Kidney epithelial cell (primary cell): ENCODE results near the gene CTRB1. TPM values are rescaled to one million over a fixed set of nuclear protein-coding genes. Genes with fewer than 3 reads are reported as not detected.
"Not testable (repeated sequence)": the region's sequence is repeated elsewhere in the genome, so short reads cannot be mapped to it uniquely, and the experiment has no call there.

Source experiments
- DNase-seq: peaks from one replicate; pipeline ENCODE4 v3.0.0-alpha.2; 2010; ENCODE audit warnings: low read depth
- H3K27me3 ChIP-seq: 2 replicates; pipeline ENCODE4 v1.6.0; 2011; ENCODE audit warnings: low read length; ENCODE audit not compliant: control insufficient read depth, insufficient read depth
- H3K36me3 ChIP-seq: 2 replicates; pipeline ENCODE4 v1.5.1; 2011; ENCODE audit warnings: low read length; ENCODE audit not compliant: control insufficient read depth, insufficient read depth
- H3K4me3 ChIP-seq: 2 replicates; pipeline ENCODE4 v1.5.1; 2011; ENCODE audit warnings: low read depth, mild to moderate bottlenecking, control low read depth, low read length
- total RNA-seq: library from RNA; depleted of rRNA; stranded (reverse); fragments of >200 nt; gene quantifications from 2 replicates; pipeline ENCODE4 v1.2.3, GENCODE V29; 2015
- TF ChIP-seq, protein P1 (sequence below): IDR thresholded peaks from 2 replicates; pipeline ENCODE4 v1.5.1; 2011; ENCODE audit warnings: mild to moderate bottlenecking, moderate library complexity, low read length, control low read depth, inconsistent platforms; ENCODE audit not compliant: insufficient read depth, poor library complexity, severe bottlenecking

CTRB1 gene
- total RNA-seq, 1 donor from 2014 or later: not detected

DNA sequence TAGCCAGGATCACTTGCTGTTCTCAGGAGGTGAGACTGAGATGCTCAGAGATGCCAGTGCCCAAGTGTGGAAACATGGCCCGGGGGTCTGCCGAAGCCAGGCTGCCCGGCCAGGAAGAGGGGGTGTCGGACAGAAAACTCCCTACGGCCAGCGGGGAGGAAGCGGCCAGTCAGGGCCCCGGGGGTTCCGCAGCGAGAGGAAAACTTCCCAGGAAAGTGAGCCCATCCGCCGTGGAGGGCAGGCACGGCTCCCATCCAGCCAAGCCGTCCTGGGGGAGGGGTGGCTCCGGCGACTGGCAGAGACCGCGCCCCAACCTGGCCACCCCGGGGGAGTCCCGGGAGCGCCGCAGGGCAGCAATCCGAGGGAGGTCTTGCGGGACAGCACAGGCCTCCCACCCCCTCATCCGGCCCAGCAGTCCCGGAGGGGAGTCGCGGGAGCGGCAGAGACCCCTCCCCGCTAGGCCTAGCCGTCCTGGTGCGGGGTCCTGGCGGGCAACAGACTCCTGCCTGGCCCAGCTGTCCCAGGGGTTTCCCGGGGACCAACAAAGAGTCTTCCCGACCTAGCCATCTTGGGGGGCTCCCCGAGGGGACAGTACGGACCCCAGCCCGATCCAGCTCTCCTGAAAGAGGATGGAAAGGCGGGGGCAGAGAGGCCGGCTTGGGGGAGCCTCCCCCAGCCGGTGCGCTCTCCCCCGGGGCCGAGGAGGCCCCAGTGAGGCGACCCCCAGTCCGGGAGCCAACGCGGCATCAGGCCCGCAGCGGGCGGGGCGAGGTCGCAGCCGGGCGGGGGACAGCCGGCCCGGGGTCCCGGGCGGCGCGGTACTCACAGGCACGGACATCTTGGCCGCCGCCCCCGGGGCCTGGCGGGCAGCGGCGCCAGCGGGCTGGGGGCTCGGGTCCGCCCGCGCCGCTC is 46.5 kb downstream of the CTRB1 start:
- TF ChIP-seq, protein P1, sequence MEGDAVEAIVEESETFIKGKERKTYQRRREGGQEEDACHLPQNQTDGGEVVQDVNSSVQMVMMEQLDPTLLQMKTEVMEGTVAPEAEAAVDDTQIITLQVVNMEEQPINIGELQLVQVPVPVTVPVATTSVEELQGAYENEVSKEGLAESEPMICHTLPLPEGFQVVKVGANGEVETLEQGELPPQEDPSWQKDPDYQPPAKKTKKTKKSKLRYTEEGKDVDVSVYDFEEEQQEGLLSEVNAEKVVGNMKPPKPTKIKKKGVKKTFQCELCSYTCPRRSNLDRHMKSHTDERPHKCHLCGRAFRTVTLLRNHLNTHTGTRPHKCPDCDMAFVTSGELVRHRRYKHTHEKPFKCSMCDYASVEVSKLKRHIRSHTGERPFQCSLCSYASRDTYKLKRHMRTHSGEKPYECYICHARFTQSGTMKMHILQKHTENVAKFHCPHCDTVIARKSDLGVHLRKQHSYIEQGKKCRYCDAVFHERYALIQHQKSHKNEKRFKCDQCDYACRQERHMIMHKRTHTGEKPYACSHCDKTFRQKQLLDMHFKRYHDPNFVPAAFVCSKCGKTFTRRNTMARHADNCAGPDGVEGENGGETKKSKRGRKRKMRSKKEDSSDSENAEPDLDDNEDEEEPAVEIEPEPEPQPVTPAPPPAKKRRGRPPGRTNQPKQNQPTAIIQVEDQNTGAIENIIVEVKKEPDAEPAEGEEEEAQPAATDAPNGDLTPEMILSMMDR: no peak
- DNase-seq: no peak
- peak overlapping the region; percentile 96 for H3K4me3 ChIP-seq
- peaks cover 3% of the 10 kb centered on the region for H3K36me3 ChIP-seq
- H3K27me3 ChIP-seq: no peaks in the 10 kb centered on the region

DNA sequence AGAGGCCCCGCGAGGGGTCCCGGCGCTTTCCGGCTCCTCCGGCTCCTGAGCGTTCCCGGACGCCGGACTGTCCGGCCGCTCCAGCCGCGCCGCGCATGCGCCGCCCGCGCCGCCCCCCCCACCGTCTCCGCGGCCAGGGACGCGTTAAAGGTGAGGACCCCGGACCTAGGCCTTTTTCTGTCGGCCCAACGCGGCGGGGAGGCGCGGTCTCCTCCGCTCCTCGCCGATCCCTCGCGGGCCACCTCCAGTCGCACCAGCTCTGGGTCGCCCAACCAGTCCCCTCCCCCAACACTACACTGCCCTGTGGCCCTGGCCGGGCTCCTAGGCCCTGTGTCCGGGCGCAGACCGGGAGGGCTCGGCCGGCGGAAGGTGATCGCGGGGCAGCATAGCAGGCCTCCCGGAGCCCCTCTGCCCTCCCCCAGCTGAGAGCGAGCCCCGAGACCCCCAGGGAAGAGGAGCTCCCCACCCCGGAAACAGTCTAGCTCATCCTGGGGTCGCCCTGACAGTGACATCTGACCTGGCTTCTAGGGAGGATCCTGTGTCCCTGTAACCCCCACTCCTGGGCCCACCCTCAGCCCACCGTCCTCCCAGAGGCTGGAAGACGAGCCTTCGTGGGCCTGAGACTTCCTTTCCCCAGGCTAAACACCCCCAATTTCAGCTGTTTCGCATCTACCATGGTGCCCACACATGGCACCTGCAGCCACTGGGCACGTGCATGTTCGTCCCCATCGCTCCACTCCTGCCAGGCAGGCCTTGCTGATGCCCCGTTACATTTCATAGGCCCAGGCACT is 47.3 kb downstream of the CTRB1 start:
- no peak for DNase-seq
- Histone ChIP-seq H3K27me3 (no peaks in the 10 kb centered on the region), H3K4me3 (peak overlapping the region; percentile 96), H3K36me3 (peaks cover 3% of the 10 kb centered on the region)
- TF ChIP-seq, protein P1: no peak

DNA sequence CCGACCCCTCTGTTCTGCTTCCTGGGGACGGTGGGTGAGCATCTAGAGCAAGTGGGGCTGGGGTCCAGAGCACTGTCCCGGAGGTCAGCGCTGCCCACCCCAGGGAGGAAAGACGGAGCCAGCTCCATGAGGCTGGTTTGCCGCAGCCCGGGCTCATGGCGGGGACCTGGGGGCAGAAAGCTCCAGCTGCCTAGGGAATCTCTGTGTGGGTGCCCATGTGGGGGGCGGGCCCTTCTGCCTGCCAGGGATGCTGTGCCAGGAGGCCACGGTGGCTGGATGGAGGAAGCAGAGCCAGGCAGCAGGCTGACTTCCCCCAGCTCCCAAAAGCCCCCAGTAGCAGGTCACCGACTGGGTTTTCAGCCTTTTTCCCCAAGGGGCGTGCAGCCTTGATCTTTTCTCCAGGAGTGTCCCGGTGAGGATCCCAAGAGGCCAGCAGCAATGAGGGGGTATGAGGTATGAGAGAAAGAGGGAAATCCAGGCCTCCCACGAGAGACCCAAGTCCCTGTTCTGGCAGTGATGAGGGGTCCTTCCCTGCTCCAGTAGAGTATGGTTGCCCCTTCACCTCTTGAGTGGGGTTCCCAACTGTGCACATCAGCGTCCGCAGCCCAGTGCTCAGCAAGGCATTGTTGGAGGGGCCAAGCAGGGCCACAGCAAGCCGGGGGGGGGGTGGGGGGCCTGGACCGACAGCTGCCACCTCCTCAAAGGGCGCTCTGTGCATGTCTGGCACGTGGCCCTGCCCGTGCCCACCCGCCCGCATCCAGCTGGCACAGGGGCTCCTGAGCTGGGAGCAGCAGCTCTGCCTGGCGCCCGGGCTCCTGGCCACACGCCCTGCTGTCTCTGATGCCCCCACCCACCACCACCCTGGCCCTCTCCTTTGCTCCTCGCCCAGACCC is 48.2 kb downstream of the CTRB1 start:
- H3K27me3 ChIP-seq: no peaks in the 10 kb centered on the region
- TF ChIP-seq, protein P1: no peak
- no peak overlapping the region for H3K4me3 ChIP-seq
- peaks cover 3% of the 10 kb centered on the region for H3K36me3 ChIP-seq
- DNase-seq: no peak

DNA sequence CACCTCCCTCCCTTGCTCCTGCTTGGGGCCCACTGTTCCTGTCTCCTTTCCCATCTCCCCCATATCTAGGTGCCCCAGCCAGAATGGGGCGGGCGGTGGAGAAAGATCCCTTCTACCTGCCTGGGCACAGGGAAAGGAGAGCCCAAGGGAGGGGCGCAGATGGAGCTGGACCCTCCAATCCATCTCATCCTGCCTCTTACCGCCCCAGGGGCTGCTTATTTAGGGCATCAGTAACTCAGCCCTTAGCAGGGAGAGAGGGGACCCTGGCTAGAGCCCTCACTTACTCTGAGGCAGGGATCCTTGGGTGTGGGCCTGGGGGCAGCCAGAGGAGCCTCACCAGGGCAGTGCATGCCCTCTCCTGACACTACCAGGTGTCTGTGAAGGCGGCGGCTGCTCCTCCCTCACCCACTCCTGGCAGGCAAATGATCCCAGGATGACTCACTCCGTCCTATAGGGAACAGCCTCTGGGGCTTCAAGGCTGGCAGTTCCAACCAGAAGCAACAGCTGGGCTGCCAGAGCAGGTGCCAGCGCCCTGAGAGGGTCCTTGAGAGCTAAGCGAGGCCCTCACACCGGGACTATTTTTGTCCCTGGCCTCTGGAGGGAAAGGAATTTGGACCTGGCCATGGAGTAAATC is 49.0 kb downstream of the CTRB1 start:
- H3K27me3 ChIP-seq: no peaks in the 10 kb centered on the region
- TF ChIP-seq, protein P1: no peak
- no peak overlapping the region for H3K4me3 ChIP-seq
- peaks cover 3% of the 10 kb centered on the region for H3K36me3 ChIP-seq
- no peak for DNase-seq

DNA sequence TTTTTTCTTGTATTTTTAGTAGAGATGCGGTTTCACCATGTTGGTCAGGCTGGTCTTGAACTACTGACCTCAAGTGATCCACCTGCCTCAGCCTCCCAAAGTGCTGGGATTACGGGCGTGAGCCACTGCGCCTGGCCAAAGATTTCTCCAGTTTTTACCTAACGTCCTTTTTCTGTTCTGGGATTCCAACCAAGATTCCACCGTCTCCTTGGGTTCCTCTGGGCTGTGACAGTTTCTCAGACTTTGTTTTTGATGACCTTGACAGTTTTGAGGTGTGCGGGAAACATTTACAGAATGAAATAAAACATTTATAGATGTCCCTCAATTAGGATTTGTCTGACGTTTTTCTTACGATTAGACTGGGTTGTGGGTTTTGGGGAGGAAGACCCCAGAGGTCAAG is 50.6 kb downstream of the CTRB1 start:
- H3K4me3 ChIP-seq, H3K27me3 ChIP-seq, DNase-seq, H3K36me3 ChIP-seq: not testable (repeated sequence)
